Measurements from ENCODE around the gene USH1C.

DNA sequence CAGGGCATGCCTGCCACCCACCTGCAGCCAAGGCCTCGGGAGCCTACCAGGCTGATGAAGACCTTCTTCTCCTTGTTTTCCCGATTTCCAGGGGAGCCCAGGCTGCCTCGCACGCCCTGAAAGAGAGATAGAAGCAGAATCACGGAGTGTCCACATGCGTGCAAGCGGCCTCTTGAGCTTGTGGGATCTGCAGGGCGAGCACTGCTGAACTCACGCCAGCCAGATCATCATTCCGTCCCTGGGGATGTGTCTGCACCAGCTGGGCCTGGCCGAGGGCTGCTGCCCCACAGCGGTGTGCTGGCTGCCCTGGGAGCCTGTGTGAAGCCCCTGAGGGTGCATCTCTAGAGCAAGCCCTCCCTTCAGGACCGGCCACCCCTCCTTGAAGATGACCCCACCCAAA is 17.9 kb downstream of the USH1C start:
- TF ChIP-seq L3MBTL2 (IDR thresholded peaks at IDR 0.05) = no peak
- no peak for TF ChIP-seq HIVEP1 (CRISPR knock-in tag; IDR thresholded peaks at IDR 0.05)
